Stimulated activated CD8-positive, alpha-beta memory T cell treated with anti-CD3 and anti-CD28 coated beads, Interleukin-15, amount 100 ng/mL, for 1 hour (primary cell): Measurements from ENCODE around the gene LPP.

Experiments used
- DNase-seq: peaks from one replicate; pipeline ENCODE4 v3.0.0-alpha.2; 2020; ENCODE audit warnings: low read depth

The LPP gene

GRCh38 chr3:188301147-188301546 is 147.2 kb downstream of the LPP start:
- DNase-seq: no peak

GRCh38 chr3:188303286-188303799 is 149.4 kb downstream of the LPP start:
- no peak for DNase-seq

- no peak for DNase-seq
Observed at GRCh38 chr3:188303823-188304222, 149.9 kb downstream of the LPP start.

- DNase-seq: no peak
Observed at GRCh38 chr3:188304501-188304900, 150.5 kb downstream of the LPP start.

GRCh38 chr3:188305220-188305619 is 151.3 kb downstream of the LPP start:
- no peak for DNase-seq

- DNase-seq: no peak
Observed at GRCh38 chr3:188306435-188307005, 152.6 kb downstream of the LPP start.

GRCh38 chr3:188309437-188310269 is 155.7 kb downstream of the LPP start:
- no peak for DNase-seq

GRCh38 chr3:188310270-188310710 is 156.3 kb downstream of the LPP start:
- DNase-seq: no peak

GRCh38 chr3:188315553-188315952 is 161.6 kb downstream of the LPP start:
- DNase-seq: no peak

- DNase-seq: no peak
Observed at GRCh38 chr3:188316021-188316722, 162.2 kb downstream of the LPP start.

GRCh38 chr3:188316723-188317070 is 162.7 kb downstream of the LPP start:
- no peak for DNase-seq

GRCh38 chr3:188319569-188319968 is 165.6 kb downstream of the LPP start:
- DNase-seq: no peak

GRCh38 chr3:188320757-188321156 is 166.8 kb downstream of the LPP start:
- no peak for DNase-seq

- no peak for DNase-seq
Observed at GRCh38 chr3:188321258-188321657, 167.3 kb downstream of the LPP start.

- DNase-seq: no peak
Observed at GRCh38 chr3:188322135-188322887, 168.4 kb downstream of the LPP start.

GRCh38 chr3:188323067-188323842 is 169.3 kb downstream of the LPP start:
- no peak for DNase-seq

- no peak for DNase-seq
Observed at GRCh38 chr3:188326111-188326510, 172.2 kb downstream of the LPP start.

GRCh38 chr3:188326968-188327367 is 173.0 kb downstream of the LPP start:
- no peak for DNase-seq

GRCh38 chr3:188327433-188327832 is 173.5 kb downstream of the LPP start:
- DNase-seq: no peak

GRCh38 chr3:188330138-188330537 is 176.2 kb downstream of the LPP start:
- DNase-seq: no peak

- no peak for DNase-seq
Observed at GRCh38 chr3:188331166-188331565, 177.2 kb downstream of the LPP start.
